ENCODE results near the gene NEK11. TPM values are rescaled to one million over a fixed set of nuclear protein-coding genes. Genes with fewer than 3 reads are reported as not detected.

The NEK11 gene
- total and polyA plus RNA-seq, 4 experiments from 2014 or later: 1.9 to 6.2 (median 4.5) TPM

DNA sequence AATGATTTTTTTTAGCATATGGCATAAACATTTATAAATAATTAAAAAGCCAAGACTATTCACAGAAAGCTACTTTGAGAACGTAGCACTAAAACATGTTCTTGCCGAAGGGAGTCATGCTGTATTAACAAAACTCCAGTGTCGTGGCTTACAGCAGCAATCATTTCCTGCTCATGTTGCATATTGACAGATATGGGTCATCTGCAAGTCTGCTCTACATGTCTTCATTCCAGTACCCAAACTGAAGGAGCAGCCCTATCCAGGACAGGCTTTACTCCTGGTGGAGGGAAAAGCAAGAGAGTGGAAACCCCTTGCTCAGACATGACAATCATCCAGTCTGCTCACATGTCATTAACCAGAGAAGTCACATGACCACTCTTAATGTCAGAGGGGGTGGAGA lies 87.6 kb downstream of the NEK11 start:
- intact Hi-C loops (cut with micrococcal nuclease): no loop called here
- Histone ChIP-seq H3K36me3 (ENCODE audit: insufficient read depth, low read length) (no peaks in the 10 kb centered on the region), H3K9me3 (ENCODE audit: control insufficient read depth in 1 of 2, low read length in 2 of 2) (no peaks in the 10 kb centered on the region), H3K27me3 (ENCODE audit: insufficient read depth, low read length) (no peaks in the 10 kb centered on the region), H3K4me3 (ENCODE audit: low read length in 2 of 2) (no peak overlapping the region), H3K4me1 (ENCODE audit: insufficient read depth, low read length) (no peaks in the 10 kb centered on the region), H3K27ac (ENCODE audit: low read depth, low read length) (no peak overlapping the region)
- POLR2A ChIA-PET (ENCODE audit: partially characterized antibody): no interaction called here
- H3K4me3 Mint-ChIP-seq: no peak overlapping the region
- no peak overlapping the region for H3K27ac Mint-ChIP-seq
- H3K4me1 Mint-ChIP-seq: no peaks in the 10 kb centered on the region
- CTCF ChIA-PET (ENCODE audit: partially characterized antibody): no interaction called here
- peaks cover 3 to 7% of the 10 kb centered on the region in 2 donors for H3K36me3 Mint-ChIP-seq
- H3K27me3 Mint-ChIP-seq: no peaks in the 10 kb centered on the region
- peaks cover 0 to 17% (median 9%) of the 10 kb centered on the region in 8 donors for H3K9me3 Mint-ChIP-seq
- no peak for DNase-seq

DNA sequence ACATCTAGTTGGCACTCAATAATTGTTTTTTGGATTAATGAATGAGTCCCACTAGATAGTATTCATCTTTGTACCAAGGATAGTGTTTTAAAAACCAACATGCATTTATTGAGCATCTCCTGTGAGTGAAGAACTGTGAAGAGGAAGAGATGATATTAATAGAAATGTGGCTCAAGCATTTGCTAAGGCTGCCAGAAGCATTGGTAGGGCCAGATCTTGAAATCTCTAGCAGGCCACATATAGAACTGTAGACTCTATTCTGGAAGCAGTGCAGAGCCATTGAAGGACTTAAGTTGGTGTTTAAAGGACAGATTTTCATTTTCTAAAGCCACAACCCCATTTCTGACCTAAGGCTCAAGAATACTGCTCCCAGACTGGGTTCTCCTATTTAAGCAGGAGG lies 99.0 kb downstream of the NEK11 start:
- no peak overlapping the region for H3K27ac Mint-ChIP-seq
- H3K9me3 Mint-ChIP-seq: peaks cover 4 to 27% (median 12%) of the 10 kb centered on the region in 8 donors
- H3K36me3 Mint-ChIP-seq: peaks cover 5 to 18% of the 10 kb centered on the region in 2 donors
- H3K27me3 Mint-ChIP-seq: no peaks in the 10 kb centered on the region
- CTCF ChIA-PET (ENCODE audit: partially characterized antibody): no interaction called here
- Histone ChIP-seq H3K4me1 (ENCODE audit: insufficient read depth, low read length) (no peaks in the 10 kb centered on the region), H3K27ac (ENCODE audit: low read depth, low read length) (no peak overlapping the region), H3K9me3 (ENCODE audit: control insufficient read depth in 1 of 2, low read length in 2 of 2) (no peaks in the 10 kb centered on the region), H3K36me3 (ENCODE audit: insufficient read depth, low read length) (no peaks in the 10 kb centered on the region), H3K4me3 (ENCODE audit: low read length in 2 of 2) (no peak overlapping the region), H3K27me3 (ENCODE audit: insufficient read depth, low read length) (no peaks in the 10 kb centered on the region)
- no peak overlapping the region for H3K4me3 Mint-ChIP-seq
- intact Hi-C loops (cut with micrococcal nuclease): no loop called here
- no peaks in the 10 kb centered on the region for H3K4me1 Mint-ChIP-seq
- POLR2A ChIA-PET (ENCODE audit: partially characterized antibody): no interaction called here
- DNase-seq: no peak

DNA sequence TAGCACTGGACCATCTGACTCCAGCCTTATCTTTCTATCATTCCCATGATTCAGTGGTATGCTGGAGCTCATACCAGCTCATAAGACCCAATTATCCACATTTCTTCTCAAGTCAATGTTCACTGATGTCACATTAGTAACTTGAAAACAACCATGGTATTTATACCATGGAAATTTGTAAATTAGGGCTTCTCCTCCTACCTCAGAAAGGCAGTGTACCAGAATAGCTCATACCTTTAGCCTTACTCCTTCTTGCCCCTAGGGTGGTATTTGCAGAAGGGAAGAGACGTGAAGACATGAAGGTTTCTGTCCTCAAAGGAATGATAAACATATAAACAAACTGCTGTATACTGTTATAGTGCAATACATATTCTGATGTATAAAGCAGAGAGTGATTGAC lies 114.2 kb downstream of the NEK11 start:
- no peaks in the 10 kb centered on the region for H3K4me1 ChIP-seq (ENCODE audit: insufficient read depth, low read length)
- POLR2A ChIA-PET (ENCODE audit: partially characterized antibody): no interaction called here
- Mint-ChIP-seq H3K4me3 (no peak overlapping the region), H3K27me3 (no peaks in the 10 kb centered on the region), H3K4me1 (no peaks in the 10 kb centered on the region), H3K27ac (no peak overlapping the region), H3K9me3 (peaks cover 0 to 6% (median 0%) of the 10 kb centered on the region in 8 donors), H3K36me3 (peaks cover 0 to 14% of the 10 kb centered on the region in 2 donors)
- CTCF ChIA-PET (ENCODE audit: partially characterized antibody): no interaction called here
- no peaks in the 10 kb centered on the region for H3K9me3 ChIP-seq (ENCODE audit: control insufficient read depth in 1 of 2, low read length in 2 of 2)
- H3K27ac ChIP-seq (ENCODE audit: low read depth, low read length): no peak overlapping the region
- no peaks in the 10 kb centered on the region for H3K27me3 ChIP-seq (ENCODE audit: insufficient read depth, low read length)
- intact Hi-C loops (cut with micrococcal nuclease): no loop called here
- H3K36me3 ChIP-seq (ENCODE audit: insufficient read depth, low read length): no peaks in the 10 kb centered on the region
- no peak overlapping the region for H3K4me3 ChIP-seq (ENCODE audit: low read length in 2 of 2)
- no peak for DNase-seq

DNA sequence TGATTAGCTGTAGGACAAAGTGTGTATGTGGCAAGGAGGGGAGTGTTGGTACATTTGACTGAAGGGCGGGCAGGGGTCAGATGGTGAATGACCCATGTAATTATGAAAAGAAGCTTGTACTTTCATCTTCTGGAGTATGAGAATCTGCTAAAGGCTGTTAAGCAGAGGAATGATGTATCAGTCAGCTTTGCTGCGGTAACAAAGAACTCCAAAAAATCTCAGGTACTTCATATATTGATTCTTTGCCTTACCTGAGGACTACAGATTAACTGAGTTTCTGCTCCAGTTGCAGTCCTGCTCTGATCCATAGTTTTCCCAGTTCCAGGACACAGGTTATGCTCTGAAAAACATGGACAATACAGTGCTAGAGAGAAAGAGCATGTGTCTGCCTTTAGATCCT lies 115.1 kb downstream of the NEK11 start:
- H3K36me3 Mint-ChIP-seq: peaks cover 0 to 14% of the 10 kb centered on the region in 2 donors
- no peaks in the 10 kb centered on the region for H3K4me1 Mint-ChIP-seq
- no peaks in the 10 kb centered on the region for H3K9me3 ChIP-seq (ENCODE audit: control insufficient read depth in 1 of 2, low read length in 2 of 2)
- no peak overlapping the region for H3K4me3 Mint-ChIP-seq
- intact Hi-C loops (cut with micrococcal nuclease): loop anchor here (1.0 kb wide), 1 partner anchor 108 kb away; no protein-coding TSS in a partner anchor
- CTCF ChIA-PET (ENCODE audit: partially characterized antibody): interaction anchor here (0.9 kb wide), 1 partner anchor 107 kb away, joined by 3 read pairs; no protein-coding TSS in a partner anchor
- H3K27ac Mint-ChIP-seq: no peak overlapping the region
- peaks cover 0 to 6% (median 0%) of the 10 kb centered on the region in 8 donors for H3K9me3 Mint-ChIP-seq
- H3K4me1 ChIP-seq (ENCODE audit: insufficient read depth, low read length): no peaks in the 10 kb centered on the region
- H3K27me3 ChIP-seq (ENCODE audit: insufficient read depth, low read length): no peaks in the 10 kb centered on the region
- H3K4me3 ChIP-seq (ENCODE audit: low read length in 2 of 2): no peak overlapping the region
- no peaks in the 10 kb centered on the region for H3K27me3 Mint-ChIP-seq
- POLR2A ChIA-PET (ENCODE audit: partially characterized antibody): no interaction called here
- no peaks in the 10 kb centered on the region for H3K36me3 ChIP-seq (ENCODE audit: insufficient read depth, low read length)
- no peak for DNase-seq
- no peak overlapping the region for H3K27ac ChIP-seq (ENCODE audit: low read depth, low read length)

- H3K4me1 ChIP-seq (ENCODE audit: insufficient read depth, low read length): no peaks in the 10 kb centered on the region
- no peak overlapping the region for H3K27ac ChIP-seq (ENCODE audit: low read depth, low read length)
- H3K4me3 ChIP-seq (ENCODE audit: low read length in 2 of 2): no peak overlapping the region
- H3K36me3 Mint-ChIP-seq: peaks cover 0 to 14% of the 10 kb centered on the region in 2 donors
- no peaks in the 10 kb centered on the region for H3K27me3 Mint-ChIP-seq
- DNase-seq: no peak
- ChIA-PET POLR2A (ENCODE audit: partially characterized antibody) (no interaction called here), CTCF (ENCODE audit: partially characterized antibody) (interaction anchor here (0.9 to 1.4 kb wide), 3 partner anchors 42 to 109 kb away, joined by 3 read pairs; no protein-coding TSS in a partner anchor)
- H3K4me1 Mint-ChIP-seq: no peaks in the 10 kb centered on the region
- peaks cover 0 to 6% (median 0%) of the 10 kb centered on the region in 8 donors for H3K9me3 Mint-ChIP-seq
- no peaks in the 10 kb centered on the region for H3K36me3 ChIP-seq (ENCODE audit: insufficient read depth, low read length)
- intact Hi-C loops (cut with micrococcal nuclease): loop anchor here (1.0 kb wide), 1 partner anchor 109 kb away; no protein-coding TSS in a partner anchor
- H3K27ac Mint-ChIP-seq: no peak overlapping the region
- H3K4me3 Mint-ChIP-seq: no peak overlapping the region
- no peaks in the 10 kb centered on the region for H3K27me3 ChIP-seq (ENCODE audit: insufficient read depth, low read length)
- no peaks in the 10 kb centered on the region for H3K9me3 ChIP-seq (ENCODE audit: control insufficient read depth in 1 of 2, low read length in 2 of 2)
Observed at GRCh38 chr3:131142580-131142979, 115.9 kb downstream of the NEK11 start.

- H3K4me1 ChIP-seq (ENCODE audit: insufficient read depth, low read length): no peaks in the 10 kb centered on the region
- no peaks in the 10 kb centered on the region for H3K9me3 ChIP-seq (ENCODE audit: control insufficient read depth in 1 of 2, low read length in 2 of 2)
- CTCF ChIA-PET (ENCODE audit: partially characterized antibody): interaction anchor here (1.0 to 1.4 kb wide), 2 partner anchors 108 to 110 kb away, joined by 3 read pairs; no protein-coding TSS in a partner anchor
- H3K9me3 Mint-ChIP-seq: peaks cover 0 to 6% (median 0%) of the 10 kb centered on the region in 8 donors
- POLR2A ChIA-PET (ENCODE audit: partially characterized antibody): no interaction called here
- no peaks in the 10 kb centered on the region for H3K27me3 ChIP-seq (ENCODE audit: insufficient read depth, low read length)
- no peak for DNase-seq
- H3K27me3 Mint-ChIP-seq: no peaks in the 10 kb centered on the region
- H3K4me3 Mint-ChIP-seq: no peak overlapping the region
- intact Hi-C loops (cut with micrococcal nuclease): no loop called here
- no peaks in the 10 kb centered on the region for H3K4me1 Mint-ChIP-seq
- peaks cover 0 to 14% of the 10 kb centered on the region in 2 donors for H3K36me3 Mint-ChIP-seq
- H3K36me3 ChIP-seq (ENCODE audit: insufficient read depth, low read length): no peaks in the 10 kb centered on the region
- H3K4me3 ChIP-seq (ENCODE audit: low read length in 2 of 2): no peak overlapping the region
- no peak overlapping the region for H3K27ac ChIP-seq (ENCODE audit: low read depth, low read length)
- no peak overlapping the region for H3K27ac Mint-ChIP-seq
Observed at GRCh38 chr3:131143802-131144201, 117.1 kb downstream of the NEK11 start.

DNA sequence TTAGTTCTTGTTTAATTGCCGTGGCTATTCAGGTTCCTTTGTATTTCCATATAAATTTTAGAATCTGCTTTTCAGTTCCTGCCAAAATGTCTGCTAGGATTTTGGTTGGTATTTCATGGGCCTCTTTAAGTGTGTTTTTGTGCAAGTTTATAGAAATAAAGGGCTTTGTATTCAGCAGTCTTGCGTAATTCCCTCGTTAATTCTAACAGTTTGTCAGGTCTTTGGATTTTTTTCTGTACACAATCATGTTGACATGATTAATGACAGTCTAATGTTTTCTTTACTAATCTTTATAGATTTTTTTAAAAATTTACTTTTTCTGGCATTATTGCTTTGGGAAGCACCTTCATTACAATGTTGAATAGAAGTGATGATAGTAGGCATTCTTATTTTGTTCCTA lies 120.9 kb downstream of the NEK11 start:
- Mint-ChIP-seq H3K9me3 (peaks cover 0 to 7% (median 4%) of the 10 kb centered on the region in 8 donors), H3K4me1 (no peaks in the 10 kb centered on the region), H3K27ac (no peak overlapping the region), H3K36me3 (peaks cover 0 to 2% of the 10 kb centered on the region in 2 donors), H3K27me3 (no peaks in the 10 kb centered on the region), H3K4me3 (no peak overlapping the region)
- H3K27me3 ChIP-seq (ENCODE audit: insufficient read depth, low read length): no peaks in the 10 kb centered on the region
- intact Hi-C loops (cut with micrococcal nuclease): no loop called here
- ChIA-PET CTCF (ENCODE audit: partially characterized antibody) (no interaction called here), POLR2A (ENCODE audit: partially characterized antibody) (no interaction called here)
- no peak overlapping the region for H3K27ac ChIP-seq (ENCODE audit: low read depth, low read length)
- H3K36me3 ChIP-seq (ENCODE audit: insufficient read depth, low read length): no peaks in the 10 kb centered on the region
- no peak for DNase-seq
- no peak overlapping the region for H3K4me3 ChIP-seq (ENCODE audit: low read length in 2 of 2)
- no peaks in the 10 kb centered on the region for H3K9me3 ChIP-seq (ENCODE audit: control insufficient read depth in 1 of 2, low read length in 2 of 2)
- H3K4me1 ChIP-seq (ENCODE audit: insufficient read depth, low read length): no peaks in the 10 kb centered on the region

GRCh38 chr3:131158434-131158833 lies 131.8 kb downstream of the NEK11 start:
- POLR2A ChIA-PET (ENCODE audit: partially characterized antibody): no interaction called here
- no peaks in the 10 kb centered on the region for H3K27me3 ChIP-seq (ENCODE audit: insufficient read depth, low read length)
- H3K27ac Mint-ChIP-seq: no peak overlapping the region
- H3K9me3 ChIP-seq (ENCODE audit: control insufficient read depth in 1 of 2, low read length in 2 of 2): no peaks in the 10 kb centered on the region
- no peak overlapping the region for H3K4me3 Mint-ChIP-seq
- no peak overlapping the region for H3K4me3 ChIP-seq (ENCODE audit: low read length in 2 of 2)
- H3K9me3 Mint-ChIP-seq: no peaks in the 10 kb centered on the region
- no peak overlapping the region for H3K27ac ChIP-seq (ENCODE audit: low read depth, low read length)
- H3K4me1 Mint-ChIP-seq: no peaks in the 10 kb centered on the region
- H3K36me3 ChIP-seq (ENCODE audit: insufficient read depth, low read length): no peaks in the 10 kb centered on the region
- CTCF ChIA-PET (ENCODE audit: partially characterized antibody): no interaction called here
- no peaks in the 10 kb centered on the region for H3K36me3 Mint-ChIP-seq
- H3K27me3 Mint-ChIP-seq: no peaks in the 10 kb centered on the region
- peak in 1 of 5 donors; percentile 0 for DNase-seq
- no peaks in the 10 kb centered on the region for H3K4me1 ChIP-seq (ENCODE audit: insufficient read depth, low read length)
- intact Hi-C loops (cut with micrococcal nuclease): no loop called here

All from CD4-positive, alpha-beta memory T cell (primary cell).